GM18517 (cell line): Measurements from ENCODE around the gene SUMF1.

Experiments
- ATAC-seq: cut with Tn5 transposase; IDR thresholded peaks from one replicate; pipeline ENCODE4 v1.9.1; 2021; ENCODE audit warnings: mild to moderate bottlenecking, moderate library complexity; ENCODE audit not compliant: unreplicated experiment

Gene SUMF1

DNA sequence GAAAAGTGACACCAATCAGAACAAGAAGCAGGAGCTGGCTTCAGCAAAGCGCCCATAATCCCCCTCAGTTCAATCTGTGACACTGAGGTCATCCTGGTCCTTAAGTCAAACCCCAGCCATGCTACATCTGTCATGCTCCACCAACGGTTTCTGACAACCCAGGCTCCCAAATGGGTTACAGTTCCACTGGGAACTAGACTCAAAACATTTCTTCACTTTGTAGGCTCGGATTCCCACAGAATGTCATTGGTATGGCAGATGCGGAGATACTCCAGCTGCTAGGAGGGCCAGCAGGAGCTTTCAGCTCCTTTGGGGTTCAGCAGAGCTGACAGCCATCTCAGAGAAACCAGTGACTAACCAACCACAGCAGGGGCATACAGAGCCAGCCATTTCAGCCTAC is 48.9 kb downstream of the SUMF1 start:
- no peak for ATAC-seq

DNA sequence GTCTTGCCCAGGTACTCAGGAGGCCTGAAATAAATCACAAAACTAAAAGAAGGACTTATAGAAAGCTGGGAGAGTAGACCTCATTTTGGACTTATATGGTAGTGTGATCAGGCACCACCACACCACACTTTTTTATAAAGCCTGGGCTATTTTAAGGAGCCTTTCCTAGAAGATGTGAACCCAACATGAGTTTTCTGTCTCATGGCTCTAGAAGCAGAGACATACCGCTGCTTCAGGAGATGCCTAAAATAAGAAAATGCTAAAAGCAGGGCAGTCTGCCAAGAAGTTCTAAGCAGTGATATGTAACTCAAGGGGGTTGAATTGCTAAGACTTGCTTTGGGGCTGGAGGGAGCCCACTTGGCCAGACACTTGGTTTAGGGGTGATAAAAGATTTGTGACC is 49.6 kb downstream of the SUMF1 start:
- no peak for ATAC-seq

GRCh38 chr3:4416961-4417360 is 50.1 kb downstream of the SUMF1 start:
- ATAC-seq, result no peak

- ATAC-seq, result no peak
Observed at GRCh38 chr3:4416427-4416945, 50.6 kb downstream of the SUMF1 start.

DNA sequence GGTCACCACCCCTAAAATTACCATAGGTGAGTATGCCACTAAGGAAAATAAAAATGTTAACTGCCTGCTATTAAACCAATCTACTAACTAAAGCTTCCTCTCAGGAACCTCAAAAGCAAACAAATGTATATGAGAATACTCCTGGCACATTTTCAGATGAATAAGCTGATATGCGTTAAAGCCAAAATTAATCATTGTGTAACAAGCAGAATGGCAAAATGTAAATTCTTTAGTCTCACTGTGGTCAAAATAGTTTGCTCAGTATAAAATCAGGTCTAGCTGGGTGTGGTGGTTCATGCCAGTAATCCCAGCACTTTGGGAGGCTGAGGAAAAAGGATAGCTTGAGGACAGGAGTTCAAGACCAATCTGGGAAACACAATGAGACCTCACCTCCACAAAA is 53.6 kb downstream of the SUMF1 start:
- ATAC-seq, result no peak

- no peak for ATAC-seq
Observed at GRCh38 chr3:4411833-4412232, 55.2 kb downstream of the SUMF1 start.

GRCh38 chr3:4411236-4411635 is 55.8 kb downstream of the SUMF1 start:
- ATAC-seq, result no peak

- no peak for ATAC-seq
Observed at GRCh38 chr3:4410606-4411005, 56.5 kb downstream of the SUMF1 start.

DNA sequence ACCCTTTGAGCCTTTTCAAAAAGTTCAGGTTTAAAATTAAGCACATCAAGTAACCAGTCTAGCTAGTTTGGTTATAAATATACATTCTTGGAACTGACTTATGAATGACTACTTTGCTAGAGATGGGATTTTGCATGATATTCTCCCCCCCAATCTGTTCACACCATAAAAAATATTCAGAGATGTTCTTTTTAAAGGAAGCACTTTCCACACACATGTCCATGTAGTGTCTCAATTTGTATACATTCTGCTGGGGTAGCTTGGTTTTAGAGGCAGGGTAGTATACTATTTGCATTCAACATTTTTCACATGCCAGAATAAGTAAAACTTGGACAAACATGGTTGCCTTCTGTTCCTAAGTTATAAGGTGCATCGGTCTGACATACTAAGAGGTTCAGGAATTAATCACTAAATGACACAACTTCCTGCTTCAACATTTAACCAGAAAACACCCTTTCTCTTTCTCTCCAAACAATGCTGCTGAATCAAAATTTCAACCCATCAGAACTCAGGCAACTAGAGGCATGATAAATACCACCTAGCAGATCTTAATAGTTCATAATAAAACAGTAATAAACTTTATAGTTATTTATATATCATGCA is 57.0 kb downstream of the SUMF1 start:
- no peak for ATAC-seq

DNA sequence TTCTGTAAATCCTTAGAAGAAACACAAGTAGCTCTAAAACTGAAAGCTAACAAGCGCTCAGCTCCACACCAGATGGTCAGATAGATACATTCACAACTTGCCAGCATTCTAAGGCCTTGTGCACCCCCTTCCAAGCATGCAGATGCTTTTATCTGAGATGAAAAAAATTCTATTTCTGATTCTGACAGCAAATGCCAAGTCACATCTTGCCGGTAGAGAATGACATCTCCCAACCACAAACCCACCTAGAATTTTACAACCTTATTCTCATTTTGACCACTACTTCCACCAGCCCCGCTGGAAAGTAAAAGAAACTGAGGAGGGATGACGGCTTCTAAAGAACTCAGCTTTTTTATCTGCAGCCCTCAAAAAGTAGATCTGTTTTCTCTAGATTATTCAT is 57.7 kb downstream of the SUMF1 start:
- ATAC-seq, result peak; percentile 42

GRCh38 chr3:4408958-4409357 is 58.1 kb downstream of the SUMF1 start:
- no peak for ATAC-seq

DNA sequence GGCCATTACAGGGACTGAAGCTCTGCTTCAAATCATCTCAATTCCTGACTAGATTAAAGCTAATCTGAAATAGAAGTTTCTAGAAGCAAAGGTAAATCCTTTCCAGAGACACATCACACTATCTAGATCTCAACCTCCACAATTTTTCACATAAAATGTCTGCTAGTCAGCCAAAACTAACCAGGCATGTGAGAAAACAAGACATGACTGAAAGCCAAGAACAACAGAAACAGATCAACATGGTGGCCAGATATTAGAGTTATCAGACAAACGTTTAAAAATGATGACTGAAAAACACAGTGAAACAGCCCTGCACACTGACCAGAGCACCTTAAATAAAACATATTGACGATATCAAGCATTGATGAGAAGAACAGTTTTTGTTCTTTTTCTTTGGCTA is 59.1 kb downstream of the SUMF1 start:
- ATAC-seq, result no peak

- no peak for ATAC-seq
Observed at GRCh38 chr3:4406746-4407568, 60.1 kb downstream of the SUMF1 start.

DNA sequence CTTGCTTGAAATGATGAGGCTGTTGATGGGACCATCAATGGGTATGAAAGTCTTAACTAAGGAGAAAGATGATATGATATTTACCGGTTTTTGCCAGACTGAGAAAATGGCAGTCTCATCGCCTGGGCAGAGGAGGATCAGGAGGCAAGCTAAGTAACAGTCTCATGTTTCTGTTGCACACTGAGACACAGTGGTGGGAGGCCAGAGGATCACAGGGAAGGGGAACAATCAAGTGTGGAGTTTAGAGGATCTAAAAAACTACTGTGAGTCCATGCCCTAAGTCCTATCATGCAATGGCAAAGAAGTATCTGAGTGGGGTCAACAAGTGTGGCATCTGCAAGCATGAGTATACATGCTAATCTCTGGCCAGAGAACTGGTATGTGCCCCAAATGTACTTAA is 62.2 kb downstream of the SUMF1 start:
- no peak for ATAC-seq

DNA sequence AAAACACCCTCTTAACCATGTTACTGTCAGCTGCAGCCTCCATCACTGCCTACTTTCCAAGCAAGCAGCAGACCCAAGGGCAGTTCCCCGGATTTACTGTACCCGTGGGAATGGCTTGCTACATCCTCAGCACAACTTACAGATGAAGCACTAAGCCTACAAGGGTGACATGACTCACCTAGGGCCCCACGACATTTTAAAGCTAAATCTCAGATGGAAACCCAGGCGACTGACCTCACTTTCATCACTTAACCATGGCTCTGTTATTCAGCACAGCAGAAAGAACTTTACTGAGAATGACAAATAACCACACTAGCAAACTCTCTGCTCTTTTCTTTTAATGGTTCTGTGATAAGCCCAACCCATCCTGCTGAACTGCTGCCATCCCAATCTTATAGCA is 65.6 kb downstream of the SUMF1 start:
- ATAC-seq, result no peak

- no peak for ATAC-seq
Observed at GRCh38 chr3:4399476-4399875, 67.6 kb downstream of the SUMF1 start.

DNA sequence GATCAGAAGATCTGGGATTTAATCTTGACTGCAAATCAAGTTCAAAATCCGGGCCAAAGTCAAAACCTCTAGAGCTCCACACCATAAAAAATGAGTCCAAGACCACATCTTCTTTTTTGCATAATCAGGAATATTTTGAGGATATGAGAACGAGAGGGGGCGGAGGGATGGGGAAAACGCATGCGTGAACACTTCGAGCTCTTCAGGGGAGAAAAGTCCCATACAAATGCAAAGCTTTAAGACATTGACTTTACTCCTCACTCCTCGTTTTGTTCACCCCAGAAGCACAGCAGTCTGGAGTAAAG is 68.2 kb downstream of the SUMF1 start:
- no peak for ATAC-seq

GRCh38 chr3:4398120-4398940 is 68.7 kb downstream of the SUMF1 start:
- ATAC-seq, result no peak

DNA sequence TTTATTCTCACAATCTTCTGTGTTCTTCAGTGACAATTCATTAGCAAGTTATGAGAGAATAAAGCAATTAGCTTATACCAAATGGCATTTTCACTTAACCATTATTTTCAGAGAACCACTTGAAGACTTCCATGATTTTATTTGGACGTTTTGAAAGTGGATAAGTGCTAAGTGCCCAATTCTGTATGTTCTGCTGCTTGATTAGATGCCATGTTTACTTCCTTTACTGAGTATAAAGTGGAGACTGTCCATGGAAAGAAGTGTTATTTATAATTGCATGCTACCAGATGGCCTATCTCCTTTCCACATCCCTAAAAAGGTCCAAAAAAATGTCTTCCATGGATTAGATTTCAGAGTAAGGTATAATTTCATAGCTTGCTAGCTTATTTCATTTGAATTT is 69.6 kb downstream of the SUMF1 start:
- ATAC-seq, result no peak

DNA sequence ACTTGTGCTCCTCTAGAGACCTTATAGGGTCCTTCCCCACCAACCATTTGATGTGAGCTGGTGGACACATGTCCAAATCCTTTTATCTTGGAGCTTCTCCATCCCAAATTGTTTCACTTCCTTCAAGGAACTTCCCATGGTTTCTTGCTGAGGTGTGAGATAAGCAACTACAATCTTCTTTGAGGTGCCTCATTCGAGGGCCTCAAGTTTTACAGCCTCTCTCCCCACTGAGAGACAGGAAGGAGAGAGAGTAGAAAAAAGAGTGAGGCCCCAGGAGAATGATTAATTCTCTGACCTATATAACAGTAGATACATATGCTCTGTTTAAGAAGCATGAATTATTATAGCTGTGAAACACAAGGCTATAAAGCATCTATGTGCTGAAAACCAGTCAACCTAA is 70.5 kb downstream of the SUMF1 start:
- ATAC-seq, result no peak

DNA sequence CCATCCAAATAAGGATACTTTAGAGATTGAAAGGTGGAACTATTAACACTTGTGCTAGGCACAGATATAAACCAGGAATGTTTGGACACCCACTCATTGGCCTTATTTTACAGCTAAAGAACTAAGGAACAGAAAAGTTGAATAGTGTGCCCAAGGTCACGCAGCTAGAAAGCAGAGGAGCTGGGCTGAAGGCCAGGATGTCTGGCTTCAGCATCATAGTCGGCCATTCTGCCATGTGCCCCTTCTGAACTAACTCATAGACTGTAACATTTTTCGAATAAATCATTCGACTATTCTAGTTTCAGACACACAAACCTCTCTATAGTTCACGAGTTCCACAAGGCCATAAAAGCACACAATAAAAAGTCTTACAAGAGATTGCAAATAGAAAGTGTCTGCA is 71.1 kb downstream of the SUMF1 start:
- no peak for ATAC-seq

GRCh38 chr3:4395448-4395847 is 71.6 kb downstream of the SUMF1 start:
- ATAC-seq, result no peak
